GM12878 (cell line): Measurements from ENCODE around the gene HABP2.

Experiments
- ESRRA ChIP-seq: IDR thresholded peaks from 2 replicates; pipeline ENCODE4 v1.6.1; 2012; ENCODE audit warnings: mild to moderate bottlenecking, low read length, improper control_type of control experiment
- JUNB ChIP-seq: IDR thresholded peaks from 2 replicates; pipeline ENCODE4 v1.6.1; 2016; ENCODE audit warnings: antibody characterized with exemption, mild to moderate bottlenecking
- POLR2AphosphoS2 ChIP-seq: IDR thresholded peaks from 2 replicates; pipeline ENCODE4 v1.6.1; 2011; ENCODE audit warnings: low read depth, mild to moderate bottlenecking, low read length, improper control_type of control experiment, moderate library complexity
- POLR2AphosphoS5 ChIP-seq: IDR thresholded peaks from 2 replicates; pipeline ENCODE4 v1.6.1; 2011; ENCODE audit warnings: mild to moderate bottlenecking, low read length, inconsistent platforms
- RAD51 ChIP-seq: fragments of 450-650 bp; IDR thresholded peaks from 2 replicates; pipeline ENCODE4 v1.6.1; 2016; ENCODE audit warnings: moderate library complexity, mild to moderate bottlenecking, inconsistent platforms
- RB1 ChIP-seq: fragments of 450-650 bp; formaldehyde crosslinking; IDR thresholded peaks from 2 replicates; pipeline ENCODE4 v1.6.1; 2017; ENCODE audit warnings: mild to moderate bottlenecking, borderline replicate concordance
- RCOR1 ChIP-seq: conservative IDR thresholded peaks from 2 replicates; pipeline ENCODE4 v1.6.1; 2012; ENCODE audit warnings: low read depth, low read length, improper control_type of control experiment
- SMC3 ChIP-seq: IDR thresholded peaks from 2 replicates; pipeline ENCODE4 v1.6.1; 2011; ENCODE audit warnings: low read length, improper control_type of control experiment, borderline replicate concordance
- TF ChIP-seq, protein P1 (sequence below), 3 experiments: IDR thresholded peaks in 2 of 3; conservative IDR thresholded peaks in 1 of 3; 2 replicates each; pipeline ENCODE4 v1.5.1; 2011; ENCODE audit warnings: low read depth in 3 of 3, low read length in 3 of 3, mild to moderate bottlenecking in 3 of 3, control low read depth in 2 of 3, moderate library complexity in 2 of 3, inconsistent platforms in 1 of 3, mixed read lengths in 1 of 3; ENCODE audit not compliant: control insufficient read depth in 2 of 3, insufficient read depth in 1 of 3; ENCODE audit errors: extremely low read depth in 1 of 3

DNA sequence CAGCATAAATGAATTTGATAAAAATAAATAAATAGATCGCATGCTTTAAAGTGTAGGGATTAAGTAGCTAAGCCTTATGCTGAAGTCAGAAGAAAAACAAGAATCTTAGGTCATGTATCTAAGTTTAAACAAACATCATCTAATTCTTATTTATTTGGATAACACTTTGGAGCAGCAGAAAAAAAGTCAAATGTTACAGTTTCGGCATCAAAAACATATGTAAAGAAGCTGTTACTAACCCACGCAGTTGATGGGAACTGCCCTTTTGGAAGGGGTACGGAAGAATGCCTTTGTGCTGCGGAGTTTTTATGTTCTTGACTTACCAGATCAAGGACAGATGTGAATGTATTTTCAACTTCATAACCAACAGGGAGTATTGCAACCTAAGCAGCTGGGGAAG is 37.3 kb upstream of the HABP2 start:
- TF ChIP-seq POLR2AphosphoS5: no peak
- no peak for TF ChIP-seq JUNB
- no peak for TF ChIP-seq SMC3
- no peak for TF ChIP-seq RAD51
- TF ChIP-seq, protein P1, sequence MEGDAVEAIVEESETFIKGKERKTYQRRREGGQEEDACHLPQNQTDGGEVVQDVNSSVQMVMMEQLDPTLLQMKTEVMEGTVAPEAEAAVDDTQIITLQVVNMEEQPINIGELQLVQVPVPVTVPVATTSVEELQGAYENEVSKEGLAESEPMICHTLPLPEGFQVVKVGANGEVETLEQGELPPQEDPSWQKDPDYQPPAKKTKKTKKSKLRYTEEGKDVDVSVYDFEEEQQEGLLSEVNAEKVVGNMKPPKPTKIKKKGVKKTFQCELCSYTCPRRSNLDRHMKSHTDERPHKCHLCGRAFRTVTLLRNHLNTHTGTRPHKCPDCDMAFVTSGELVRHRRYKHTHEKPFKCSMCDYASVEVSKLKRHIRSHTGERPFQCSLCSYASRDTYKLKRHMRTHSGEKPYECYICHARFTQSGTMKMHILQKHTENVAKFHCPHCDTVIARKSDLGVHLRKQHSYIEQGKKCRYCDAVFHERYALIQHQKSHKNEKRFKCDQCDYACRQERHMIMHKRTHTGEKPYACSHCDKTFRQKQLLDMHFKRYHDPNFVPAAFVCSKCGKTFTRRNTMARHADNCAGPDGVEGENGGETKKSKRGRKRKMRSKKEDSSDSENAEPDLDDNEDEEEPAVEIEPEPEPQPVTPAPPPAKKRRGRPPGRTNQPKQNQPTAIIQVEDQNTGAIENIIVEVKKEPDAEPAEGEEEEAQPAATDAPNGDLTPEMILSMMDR (IDR thresholded peaks at IDR 0.05 in 2 of 3, conservative IDR thresholded peaks at IDR 0.05 in 1 of 3; ENCODE audit: control insufficient read depth in 2 of 3, extremely low read depth in 1 of 3, insufficient read depth in 1 of 3, low read depth in 3 of 3, low read length in 3 of 3): no peak
- no peak for TF ChIP-seq POLR2AphosphoS2
- no peak for TF ChIP-seq RB1
- TF ChIP-seq ESRRA: no peak
- no peak for TF ChIP-seq RCOR1
